Measurements from ENCODE around the gene HOOK2. TPM values are rescaled to one million over a fixed set of nuclear protein-coding genes. Genes with fewer than 3 reads are reported as not detected.

HOOK2 gene
- polyA plus RNA-seq, 1 experiment = 5.5 TPM

GRCh38 chr19:12782424-12783290 is 7.3 kb upstream of the HOOK2 start:
- Histone ChIP-seq H3K4me3 (ENCODE audit: low read depth, low read length) (peak overlapping the region; percentile 57), H3K9me3 (ENCODE audit: control insufficient read depth, insufficient read depth, low read length) (no peaks in the 10 kb centered on the region; the same call in 1 of the 2 replicates), H3K27ac (ENCODE audit: low read depth, low read length) (peak overlapping the region; percentile 83), H3K27me3 (ENCODE audit: control insufficient read depth, insufficient read depth, low read length) (no peaks in the 10 kb centered on the region)
- TF ChIP-seq CTCF (IDR thresholded peaks at IDR 0.05; ENCODE audit: low read depth, low read length) = no peak
- ChIA-PET CTCF (interaction anchor here (0.9 to 1.9 kb wide), 4 partner anchors 16 to 22 kb away, joined by 3 to 6 read pairs (median 4); no protein-coding TSS in a partner anchor), POLR2A (interaction anchor here (1.0 to 1.6 kb wide), 2 partner anchors 9 to 24 kb away, joined by 4 to 75 read pairs; partner anchors contain the start of genes JUNB and RNASEH2A)
- DNase-seq (ENCODE audit: low read depth, low spot score) = no peak

- POLR2A ChIA-PET = interaction anchor here (1.0 to 1.6 kb wide), 2 partner anchors 10 to 24 kb away, joined by 4 to 75 read pairs; partner anchors contain the start of genes JUNB and RNASEH2A
- DNase-seq (ENCODE audit: low read depth, low spot score) = no peak
- Histone ChIP-seq H3K9me3 (ENCODE audit: control insufficient read depth, insufficient read depth, low read length) (no peaks in the 10 kb centered on the region; the same call in 1 of the 2 replicates), H3K4me3 (ENCODE audit: low read depth, low read length) (peak overlapping the region; percentile 57), H3K27ac (ENCODE audit: low read depth, low read length) (peak overlapping the region; percentile 75), H3K27me3 (ENCODE audit: control insufficient read depth, insufficient read depth, low read length) (no peaks in the 10 kb centered on the region)
- TF ChIP-seq CTCF (IDR thresholded peaks at IDR 0.05; ENCODE audit: low read depth, low read length) = no peak
- CTCF ChIA-PET = interaction anchor here (1.0 to 1.9 kb wide), 2 partner anchors 16 to 21 kb away, joined by 4 to 5 read pairs; no protein-coding TSS in a partner anchor
These were observed 6.7 kb upstream of the HOOK2 start for GRCh38 chr19:12782174-12782423.

- peak overlapping the region; percentile 68 for H3K4me3 ChIP-seq (ENCODE audit: low read depth, low read length)
- CTCF ChIA-PET = interaction anchor here (3.8 to 7.5 kb wide), 3 partner anchors 12 to 17 kb away, joined by 28 to 92 read pairs (median 56); partner anchors contain the start of gene JUNB
- H3K27ac ChIP-seq (ENCODE audit: low read depth, low read length) = peak overlapping the region; percentile 98
- POLR2A ChIA-PET = interaction anchor here (0.7 to 2.9 kb wide), 5 partner anchors 10 to 33 kb away, joined by 3 to 157 read pairs (median 16); partner anchors contain the start of gene JUNB
- peaks cover 3% of the 10 kb centered on the region; the same call in 1 of the 2 replicates for H3K9me3 ChIP-seq (ENCODE audit: control insufficient read depth, insufficient read depth, low read length)
- no peak for TF ChIP-seq CTCF (IDR thresholded peaks at IDR 0.05; ENCODE audit: low read depth, low read length)
- no peaks in the 10 kb centered on the region for H3K27me3 ChIP-seq (ENCODE audit: control insufficient read depth, insufficient read depth, low read length)
- DNase-seq (ENCODE audit: low read depth, low spot score) = no peak
These were observed 4.0 kb upstream of the HOOK2 start for GRCh38 chr19:12779162-12779993.

GRCh38 chr19:12778905-12779161 is 3.5 kb upstream of the HOOK2 start:
- peak overlapping the region; percentile 68 for H3K4me3 ChIP-seq (ENCODE audit: low read depth, low read length)
- DNase-seq (ENCODE audit: low read depth, low spot score) = no peak
- H3K27ac ChIP-seq (ENCODE audit: low read depth, low read length) = peak overlapping the region; percentile 98
- H3K9me3 ChIP-seq (ENCODE audit: control insufficient read depth, insufficient read depth, low read length) = peaks cover 3% of the 10 kb centered on the region; the same call in 1 of the 2 replicates
- H3K27me3 ChIP-seq (ENCODE audit: control insufficient read depth, insufficient read depth, low read length) = no peaks in the 10 kb centered on the region
- ChIA-PET POLR2A (interaction anchor here (0.7 to 2.9 kb wide), 5 partner anchors 10 to 32 kb away, joined by 3 to 157 read pairs (median 16); partner anchors contain the start of gene JUNB), CTCF (interaction anchor here (0.9 to 7.5 kb wide), 6 partner anchors 10 to 69 kb away, joined by 3 to 92 read pairs (median 20); partner anchors contain the start of gene JUNB)
- no peak for TF ChIP-seq CTCF (IDR thresholded peaks at IDR 0.05; ENCODE audit: low read depth, low read length)
